Stomach (tissue), 4 donors: ENCODE results near the gene TPRG1.

Source experiments
- EP300 ChIP-seq: sonication (generic); formaldehyde crosslinking; IDR thresholded peaks from one replicate; pipeline ENCODE4 v1.6.1; 2017; ENCODE audit warnings: antibody characterized with exemption
- POLR2A ChIP-seq, 4 donors: fragments of 450-650 bp; IDR thresholded peaks; one replicate each; pipeline ENCODE4 v1.6.1; 2016; ENCODE audit warnings: antibody characterized with exemption in 4 of 4, control low read depth in 2 of 4, mild to moderate bottlenecking in 1 of 4, moderate library complexity in 1 of 4
- POLR2AphosphoS5 ChIP-seq, 3 donors: sonication (generic); formaldehyde crosslinking; IDR thresholded peaks; one replicate each; pipeline ENCODE4 v1.6.1; 2016; ENCODE audit warnings: antibody characterized with exemption in 3 of 3
- TF ChIP-seq, protein P1 (sequence below), 7 experiments: fragments of 450-650 bp in 4 of 7; fragments of 200-600 bp in 3 of 7; sonication (generic) in 3 of 7; IDR thresholded peaks; one replicate each; pipeline ENCODE4 v1.5.1; 2016 to 2019; ENCODE audit warnings: antibody characterized with exemption in 7 of 7, control low read depth in 2 of 7, mild to moderate bottlenecking in 1 of 7

GRCh38 chr3:189276444-189277219 lies 104.9 kb downstream of the TPRG1 start:
- TF ChIP-seq, protein P1, sequence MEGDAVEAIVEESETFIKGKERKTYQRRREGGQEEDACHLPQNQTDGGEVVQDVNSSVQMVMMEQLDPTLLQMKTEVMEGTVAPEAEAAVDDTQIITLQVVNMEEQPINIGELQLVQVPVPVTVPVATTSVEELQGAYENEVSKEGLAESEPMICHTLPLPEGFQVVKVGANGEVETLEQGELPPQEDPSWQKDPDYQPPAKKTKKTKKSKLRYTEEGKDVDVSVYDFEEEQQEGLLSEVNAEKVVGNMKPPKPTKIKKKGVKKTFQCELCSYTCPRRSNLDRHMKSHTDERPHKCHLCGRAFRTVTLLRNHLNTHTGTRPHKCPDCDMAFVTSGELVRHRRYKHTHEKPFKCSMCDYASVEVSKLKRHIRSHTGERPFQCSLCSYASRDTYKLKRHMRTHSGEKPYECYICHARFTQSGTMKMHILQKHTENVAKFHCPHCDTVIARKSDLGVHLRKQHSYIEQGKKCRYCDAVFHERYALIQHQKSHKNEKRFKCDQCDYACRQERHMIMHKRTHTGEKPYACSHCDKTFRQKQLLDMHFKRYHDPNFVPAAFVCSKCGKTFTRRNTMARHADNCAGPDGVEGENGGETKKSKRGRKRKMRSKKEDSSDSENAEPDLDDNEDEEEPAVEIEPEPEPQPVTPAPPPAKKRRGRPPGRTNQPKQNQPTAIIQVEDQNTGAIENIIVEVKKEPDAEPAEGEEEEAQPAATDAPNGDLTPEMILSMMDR (IDR thresholded peaks at IDR 0.05) = no peak
- TF ChIP-seq POLR2AphosphoS5 (IDR thresholded peaks at IDR 0.05) (no peak), POLR2A (IDR thresholded peaks at IDR 0.05) (no peak), EP300 (no peak)
